RWPE1 (cell line): ENCODE data around the gene CALB2.

Source experiments
- CTCF ChIA-PET: fragments of 350-600 bp; sonication (Branson Sonifier 250); formaldehyde crosslinking; extraction: SDS; loops from one replicate; lab custom pipeline; 2021; lab: Yijun Ruan, JAX
- POLR2A ChIA-PET: fragments of 400-600 bp; formaldehyde crosslinking; extraction: SDS; loops from one replicate; lab custom pipeline; 2020; ENCODE audit warnings: antibody characterized with exemption; ENCODE audit not compliant: low non-redundant PET; lab: Yijun Ruan, JAX
- DNase-seq: peaks from one replicate; pipeline ENCODE4 v3.0.0; 2012; ENCODE audit warnings: low spot score
- H3K27ac ChIP-seq: fragments of 450-650 bp; 2 replicates; pipeline ENCODE4 v1.5.1; 2017
- TF ChIP-seq, protein P1 (sequence below): fragments of 450-650 bp; conservative IDR thresholded peaks from 2 replicates; pipeline ENCODE4 v1.5.1; 2017; ENCODE audit warnings: low read depth, mild to moderate bottlenecking

CALB2 gene

GRCh38 chr16:71348262-71349085, 10.0 kb upstream of the CALB2 start:
- ChIA-PET CTCF (interaction anchor here (0.7 kb wide), 1 partner anchor 10 kb away, joined by 3 read pairs; no protein-coding TSS in a partner anchor), POLR2A (no interaction called here)

DNA sequence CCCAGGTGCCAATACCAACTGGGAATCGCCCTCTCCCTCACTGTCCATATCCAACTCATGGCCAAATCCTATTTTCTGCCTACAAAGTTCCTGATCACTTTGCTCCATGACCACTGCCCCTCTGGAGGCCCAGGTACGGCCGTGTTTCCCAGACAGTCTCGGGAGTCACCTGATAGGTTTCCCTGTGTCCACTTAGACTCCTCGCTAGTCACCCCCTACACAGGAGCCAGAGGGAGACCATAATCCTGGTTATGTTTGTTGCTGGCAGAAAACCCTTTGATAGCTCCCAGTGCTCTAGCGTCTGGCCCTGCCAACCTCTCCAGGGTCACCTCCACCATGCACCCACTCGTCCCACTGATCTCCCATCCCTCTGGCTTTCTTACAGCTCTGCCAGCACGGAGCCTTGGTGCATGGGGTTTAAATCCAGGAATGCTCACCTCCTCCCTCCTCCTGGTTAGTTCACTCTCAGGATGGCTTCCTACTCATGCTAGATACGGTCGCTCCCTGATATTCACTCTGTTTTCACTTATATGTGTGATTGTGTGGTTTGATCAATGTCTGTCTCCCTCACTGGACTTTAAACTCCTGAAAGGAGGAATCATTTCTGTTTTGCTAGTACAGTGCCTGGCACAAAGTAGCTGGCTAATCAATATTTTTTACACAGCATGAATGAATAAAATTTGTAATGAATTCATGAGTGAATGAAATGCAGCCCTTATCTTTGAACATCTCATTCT, 7.5 kb upstream of the CALB2 start:
- H3K27ac ChIP-seq: no peak overlapping the region
- CTCF ChIA-PET: interaction anchor here (0.5 kb wide), 1 partner anchor 71 kb away, joined by 5 read pairs; no protein-coding TSS in a partner anchor
- POLR2A ChIA-PET: no interaction called here
- DNase-seq: no peak
- TF ChIP-seq, protein P1, sequence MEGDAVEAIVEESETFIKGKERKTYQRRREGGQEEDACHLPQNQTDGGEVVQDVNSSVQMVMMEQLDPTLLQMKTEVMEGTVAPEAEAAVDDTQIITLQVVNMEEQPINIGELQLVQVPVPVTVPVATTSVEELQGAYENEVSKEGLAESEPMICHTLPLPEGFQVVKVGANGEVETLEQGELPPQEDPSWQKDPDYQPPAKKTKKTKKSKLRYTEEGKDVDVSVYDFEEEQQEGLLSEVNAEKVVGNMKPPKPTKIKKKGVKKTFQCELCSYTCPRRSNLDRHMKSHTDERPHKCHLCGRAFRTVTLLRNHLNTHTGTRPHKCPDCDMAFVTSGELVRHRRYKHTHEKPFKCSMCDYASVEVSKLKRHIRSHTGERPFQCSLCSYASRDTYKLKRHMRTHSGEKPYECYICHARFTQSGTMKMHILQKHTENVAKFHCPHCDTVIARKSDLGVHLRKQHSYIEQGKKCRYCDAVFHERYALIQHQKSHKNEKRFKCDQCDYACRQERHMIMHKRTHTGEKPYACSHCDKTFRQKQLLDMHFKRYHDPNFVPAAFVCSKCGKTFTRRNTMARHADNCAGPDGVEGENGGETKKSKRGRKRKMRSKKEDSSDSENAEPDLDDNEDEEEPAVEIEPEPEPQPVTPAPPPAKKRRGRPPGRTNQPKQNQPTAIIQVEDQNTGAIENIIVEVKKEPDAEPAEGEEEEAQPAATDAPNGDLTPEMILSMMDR: no peak

More at GRCh38 chr16:71348262-71349085, 10.0 kb upstream of the CALB2 start:
- TF ChIP-seq, protein P1: no peak
- H3K27ac ChIP-seq: no peak overlapping the region
- DNase-seq: no peak

GRCh38 chr16:71351558-71351901, 7.0 kb upstream of the CALB2 start:
- ChIA-PET POLR2A (no interaction called here), CTCF (interaction anchor here (0.5 kb wide), 1 partner anchor 72 kb away, joined by 5 read pairs; no protein-coding TSS in a partner anchor)
- TF ChIP-seq, protein P1: no peak
- DNase-seq: no peak
- no peak overlapping the region for H3K27ac ChIP-seq

DNA sequence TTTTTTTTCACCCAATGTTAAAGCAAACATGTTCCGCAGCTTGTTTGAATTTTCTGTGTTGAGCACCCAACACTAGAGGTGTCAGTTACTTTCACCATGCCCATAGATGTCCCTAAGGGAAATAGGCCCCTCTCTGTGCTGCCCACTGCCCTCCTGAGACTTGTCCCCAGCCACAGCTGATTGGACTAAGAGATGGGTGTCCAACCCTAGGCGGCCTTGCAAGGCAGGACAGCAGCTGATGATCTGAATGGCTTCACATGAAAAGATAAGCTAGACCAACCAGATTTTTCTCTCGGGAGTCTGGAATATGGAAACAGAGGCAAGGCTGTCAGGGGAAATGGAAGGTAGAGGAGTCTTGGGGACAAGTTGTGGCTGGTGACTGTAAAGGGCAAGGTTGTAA, 6.1 kb upstream of the CALB2 start:
- H3K27ac ChIP-seq: no peak overlapping the region
- ChIA-PET POLR2A (no interaction called here), CTCF (interaction anchor here (0.6 kb wide), 1 partner anchor 61 kb away, joined by 3 read pairs; no protein-coding TSS in a partner anchor)
- no peak for DNase-seq
- TF ChIP-seq, protein P1: no peak

DNA sequence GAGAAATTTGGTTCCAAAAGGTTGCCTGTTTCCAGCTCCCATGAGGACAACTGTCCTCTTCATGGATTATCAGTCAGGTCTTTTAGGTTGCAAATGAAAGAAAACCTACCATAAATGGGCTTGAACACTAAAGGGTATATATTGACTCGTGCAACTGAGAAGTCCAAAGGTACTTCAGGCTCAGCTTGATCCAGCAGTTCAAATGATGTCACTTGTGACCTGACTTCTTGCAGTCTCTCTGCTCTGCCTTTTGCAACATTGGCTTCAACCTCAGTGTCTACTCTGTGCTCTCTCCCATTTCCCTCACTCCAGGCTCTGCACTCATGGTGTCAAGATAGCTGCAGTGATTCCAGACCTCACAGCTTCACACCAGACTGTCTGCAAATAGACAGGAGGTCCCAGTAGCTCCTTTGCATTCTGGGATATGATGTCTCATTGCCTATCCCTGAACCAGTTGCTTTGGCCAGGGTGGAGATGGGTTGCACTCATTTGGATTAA, 5.5 kb upstream of the CALB2 start:
- CTCF ChIA-PET: no interaction called here
- no peak overlapping the region for H3K27ac ChIP-seq
- DNase-seq: no peak
- TF ChIP-seq, protein P1: no peak
- POLR2A ChIA-PET: no interaction called here

DNA sequence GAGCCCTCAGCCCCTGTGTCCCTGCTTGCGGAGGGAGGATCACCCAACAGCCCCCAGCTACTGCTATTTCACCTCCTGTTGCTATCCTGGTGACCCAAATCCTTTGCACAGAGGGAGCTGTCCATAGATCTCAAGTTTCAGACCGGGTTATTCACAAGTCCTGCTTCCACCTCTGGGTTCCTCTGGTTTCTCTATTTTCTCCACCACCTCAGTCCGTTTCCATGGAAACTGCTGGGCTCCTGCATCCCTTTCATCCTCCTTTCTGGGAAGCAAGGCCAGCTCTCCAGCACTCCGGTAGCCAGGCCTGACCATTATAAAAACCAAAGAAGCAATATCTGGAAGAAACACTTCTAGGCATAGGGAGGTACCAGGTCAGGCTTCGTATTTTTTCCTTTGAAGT, 4.8 kb upstream of the CALB2 start:
- ChIA-PET POLR2A (no interaction called here), CTCF (no interaction called here)
- DNase-seq: no peak
- H3K27ac ChIP-seq: no peak overlapping the region
- TF ChIP-seq, protein P1: no peak
